PC-9 (cell line): Measurements from ENCODE around the gene LRRK1. TPM values are rescaled to one million over a fixed set of nuclear protein-coding genes. Genes with fewer than 3 reads are reported as not detected.

ENCODE experiments used
- BruUV-seq: library from RNA; stranded (reverse); fragments of 400-500 nt; replicated peaks from 2 replicates; lab custom pipeline; 2021; lab: Mats Ljungman, UMichigan
- CTCF ChIA-PET: fragments of 300-600 bp; sonication (Branson Sonifier 250); formaldehyde crosslinking; loops from one replicate; lab custom pipeline; 2022; ENCODE audit warnings: antibody characterized with exemption; lab: Charles Lee
- POLR2A ChIA-PET: fragments of 300-600 bp; sonication (Branson Sonifier 250); formaldehyde crosslinking; loops from one replicate; lab custom pipeline; 2022; ENCODE audit warnings: antibody characterized with exemption; ENCODE audit not compliant: unreplicated experiment; lab: Charles Lee
- DNase-seq, 2 experiments: peaks; one replicate each; pipeline versions ENCODE4 v3.0.0 to v3.0.0-alpha.2; 2015 to 2022; ENCODE audit warnings: mixed read lengths in 1 of 2
- H2AFZ ChIP-seq: fragments of 200-600 bp; sonication (generic); 2 replicates; pipeline ENCODE4 v1.8.1; 2017; ENCODE audit warnings: antibody characterized with exemption
- H3F3A ChIP-seq: fragments of 200-600 bp; sonication (generic); 2 replicates; pipeline ENCODE4 v1.8.1; 2017; ENCODE audit warnings: antibody characterized with exemption, mild to moderate bottlenecking, low read depth; ENCODE audit not compliant: insufficient read depth
- H3K27ac ChIP-seq: fragments of 200-600 bp; sonication (generic); 2 replicates; pipeline ENCODE4 v1.6.1; 2016; ENCODE audit warnings: mixed run types
- H3K27me3 ChIP-seq: fragments of 200-600 bp; sonication (generic); 2 replicates; pipeline ENCODE4 v1.6.1; 2016; ENCODE audit warnings: low read depth, mixed run types; ENCODE audit not compliant: insufficient read depth
- H3K36me3 ChIP-seq: fragments of 200-600 bp; sonication (generic); 2 replicates; pipeline ENCODE4 v1.6.1; 2016; ENCODE audit warnings: low read depth, mixed run types
- H3K4me1 ChIP-seq: fragments of 200-600 bp; sonication (generic); replicated peaks from 2 replicates; pipeline ENCODE4 v1.6.1; 2016; ENCODE audit warnings: mixed run types; ENCODE audit not compliant: insufficient read depth
- H3K4me2 ChIP-seq: fragments of 200-600 bp; sonication (generic); 2 replicates; pipeline ENCODE4 v1.6.1; 2017; ENCODE audit warnings: mixed run types
- H3K4me3 ChIP-seq: fragments of 200-600 bp; sonication (generic); 2 replicates; pipeline ENCODE4 v1.6.1; 2016; ENCODE audit warnings: mixed run types
- H3K79me2 ChIP-seq: fragments of 200-600 bp; sonication (generic); 2 replicates; pipeline ENCODE4 v1.6.1; 2017; ENCODE audit warnings: low read depth, mixed run types
- H3K9me2 ChIP-seq: fragments of 200-600 bp; sonication (generic); 2 replicates; pipeline ENCODE4 v1.8.1; 2017; ENCODE audit warnings: mild to moderate bottlenecking; ENCODE audit not compliant: insufficient read depth
- H3K9me3 ChIP-seq: fragments of 200-600 bp; sonication (generic); 2 replicates; pipeline ENCODE4 v1.8.1; 2016; ENCODE audit warnings: low read depth; ENCODE audit not compliant: insufficient read depth
- H4K20me1 ChIP-seq: fragments of 200-600 bp; sonication (generic); 2 replicates; pipeline ENCODE4 v1.8.1; 2017; ENCODE audit not compliant: insufficient read depth
- CTCF ChIP-seq: fragments of 200-600 bp; sonication (generic); conservative IDR thresholded peaks from 2 replicates; pipeline ENCODE4 v1.6.1; 2017; ENCODE audit warnings: mixed run types, antibody characterized with exemption, mild to moderate bottlenecking, moderate library complexity
- EZH2 ChIP-seq: fragments of 200-600 bp; sonication (generic); IDR thresholded peaks from 2 replicates; pipeline ENCODE4 v1.8.0; 2017; ENCODE audit warnings: antibody characterized with exemption, low read depth
- intact Hi-C: fragments of 100-400 bp; cut with micrococcal nuclease; formaldehyde crosslinking; loops from one replicate; pipeline ENCODE4 v1.10.0; 2022; ENCODE audit not compliant: unreplicated experiment
- total RNA-seq: library from RNA; stranded (reverse); gene quantifications from 2 replicates; pipeline ENCODE4 v1.2.3, GENCODE V29; 2021

Gene LRRK1
- total RNA-seq, 1 experiment from 2014 or later = 15.7 TPM

- no peak overlapping the region for H3K4me3 ChIP-seq
- POLR2A ChIA-PET = no interaction called here
- H3K36me3 ChIP-seq = no peaks in the 10 kb centered on the region
- CTCF ChIA-PET = no interaction called here
- no peaks in the 10 kb centered on the region for H3F3A ChIP-seq
- H3K9me3 ChIP-seq = no peaks in the 10 kb centered on the region
- no peak for TF ChIP-seq CTCF
- no peak for TF ChIP-seq EZH2
- no peak overlapping the region for H2AFZ ChIP-seq
- H4K20me1 ChIP-seq = no peaks in the 10 kb centered on the region
- BruUV-seq = no TSS peak
- DNase-seq = no peak
- H3K27ac ChIP-seq = no peak overlapping the region
- H3K27me3 ChIP-seq = no peaks in the 10 kb centered on the region
- intact Hi-C loops = no loop called here
- no peaks in the 10 kb centered on the region for H3K4me1 ChIP-seq
- no peaks in the 10 kb centered on the region for H3K79me2 ChIP-seq
- H3K9me2 ChIP-seq = no peaks in the 10 kb centered on the region
- H3K4me2 ChIP-seq = no peak overlapping the region
Observed at GRCh38 chr15:101081900-101082299, 162.7 kb downstream of the LRRK1 start.

- CTCF ChIA-PET = interaction anchor here (0.6 kb wide), 1 partner anchor 418 kb away, joined by 4 read pairs; no protein-coding TSS in a partner anchor
- Histone ChIP-seq H4K20me1 (no peaks in the 10 kb centered on the region), H3K4me2 (no peak overlapping the region), H3K9me2 (no peaks in the 10 kb centered on the region), H3K27me3 (no peaks in the 10 kb centered on the region), H2AFZ (no peak overlapping the region), H3K4me3 (no peak overlapping the region), H3K27ac (no peak overlapping the region), H3F3A (no peaks in the 10 kb centered on the region), H3K9me3 (no peaks in the 10 kb centered on the region), H3K36me3 (no peaks in the 10 kb centered on the region), H3K4me1 (no peaks in the 10 kb centered on the region), H3K79me2 (no peaks in the 10 kb centered on the region)
- TF ChIP-seq EZH2 (no peak), CTCF (no peak)
- POLR2A ChIA-PET = no interaction called here
- no peak for DNase-seq
- BruUV-seq = no TSS peak
- intact Hi-C loops = no loop called here
Observed at GRCh38 chr15:101083336-101084045, 164.3 kb downstream of the LRRK1 start.

- POLR2A ChIA-PET = no interaction called here
- CTCF ChIA-PET = no interaction called here
- Histone ChIP-seq H3K27ac (no peak overlapping the region), H3K4me3 (no peak overlapping the region), H3K36me3 (no peaks in the 10 kb centered on the region), H4K20me1 (no peaks in the 10 kb centered on the region), H3F3A (no peaks in the 10 kb centered on the region), H3K27me3 (no peaks in the 10 kb centered on the region), H3K9me3 (no peaks in the 10 kb centered on the region), H3K4me1 (no peaks in the 10 kb centered on the region), H3K4me2 (no peak overlapping the region), H3K79me2 (no peaks in the 10 kb centered on the region), H2AFZ (no peak overlapping the region), H3K9me2 (no peaks in the 10 kb centered on the region)
- no peak for DNase-seq
- BruUV-seq = no TSS peak
- TF ChIP-seq EZH2 (no peak), CTCF (no peak)
- intact Hi-C loops = no loop called here
Observed at GRCh38 chr15:101084801-101085200, 165.6 kb downstream of the LRRK1 start.
